Heart left ventricle (tissue), 16 donors: ENCODE results near the gene RNF121. TPM values are rescaled to one million over a fixed set of nuclear protein-coding genes. Genes with fewer than 3 reads are reported as not detected.
A peak's percentile ranks its signal among the peaks of the same experiment; 100 is the strongest.

ENCODE experiments used
- ATAC-seq, 4 donors: fragments of 200-7000 bp; cut with Tn5 transposase; one replicate each; pipeline ENCODE4 v1.9.1; 2020 to 2022; ENCODE audit warnings: moderate library complexity in 4 of 4, mild to moderate bottlenecking in 3 of 4, moderate number of reproducible peaks in 1 of 4
- DNase-seq, 5 donors: peaks; one replicate each; pipeline ENCODE4 v3.0.0-alpha.2; 2020
- H3K27ac ChIP-seq, 12 donors: fragments of 200-600 bp; sonication (generic) in 4 of 12; one replicate each; pipeline versions ENCODE4 v1.5.0 to v1.8.0; 2016 to 2022; ENCODE audit warnings: mild to moderate bottlenecking in 2 of 12
- H3K27me3 ChIP-seq, 9 donors: fragments of 200-600 bp; sonication (generic) in 2 of 9; one replicate each; pipeline versions ENCODE4 v1.5.1 to v1.8.0; 2016 to 2022; ENCODE audit warnings: mild to moderate bottlenecking in 3 of 9
- H3K36me3 ChIP-seq, 9 donors: fragments of 200-600 bp; sonication (generic) in 2 of 9; one replicate each; pipeline versions ENCODE4 v1.5.0 to v1.8.0; 2018 to 2022; ENCODE audit warnings: mild to moderate bottlenecking in 2 of 9
- H3K4me1 ChIP-seq, 12 donors: fragments of 200-600 bp; sonication (generic) in 4 of 12; one replicate each; pipeline versions ENCODE4 v1.5.0 to v1.8.0; 2016 to 2022; ENCODE audit warnings: mild to moderate bottlenecking in 3 of 12
- H3K4me3 ChIP-seq, 12 donors: fragments of 200-600 bp; sonication (generic) in 4 of 12; one replicate each; pipeline versions ENCODE4 v1.5.0 to v1.8.0; 2017 to 2022; ENCODE audit warnings: mild to moderate bottlenecking in 9 of 12, moderate library complexity in 4 of 12
- H3K9me3 ChIP-seq, 12 donors: fragments of 200-600 bp; sonication (generic) in 4 of 12; one replicate each; pipeline versions ENCODE4 v1.5.0 to v1.8.0; 2016 to 2022; ENCODE audit warnings: mild to moderate bottlenecking in 1 of 12
- CTCF ChIP-seq, 12 donors: fragments of 200-600 bp; sonication (generic) in 4 of 12; IDR thresholded peaks; one replicate each; pipeline versions ENCODE4 v1.5.0 to v1.8.0; 2018 to 2022; ENCODE audit warnings: antibody characterized with exemption in 12 of 12, mild to moderate bottlenecking in 5 of 12
- POLR2A ChIP-seq, 2 donors: fragments of 450-650 bp; IDR thresholded peaks; one replicate each; pipeline ENCODE4 v1.6.1; 2017; ENCODE audit warnings: antibody characterized with exemption in 2 of 2, mild to moderate bottlenecking in 2 of 2, moderate library complexity in 2 of 2
- WGBS, 4 donors: extraction: QIAGEN DNeasy Blood & Tissue Kit in 2 of 4; methylation state at CpG; one replicate each; pipeline versions ENCODE4 v1.1.5 to v1.1.7; 2013 to 2018; 5-methylcytosine and 5-hydroxymethylcytosine counted together
- intact Hi-C, 10 donors: fragments of 100-400 bp; cut with DNase I; formaldehyde crosslinking; loops; one replicate each; pipeline versions ENCODE4 v1.11.1 to v1.14.2; 2022
- polyA plus RNA-seq, 2 donors: library from polyadenylated mRNA; stranded (reverse); fragments of 200-250 nt; gene quantifications; one replicate each; pipeline ENCODE4 v1.2.3, GENCODE V29; 2013
- total RNA-seq, 9 donors: library from RNA; depleted of rRNA in 2 of 9; stranded (reverse); fragments of >200 nt in 2 of 9; fragmentation: NEBNext Ultra II Directional in 3 of 9; extraction: Animal tissue kit (Norgen Biotek cat#: 25700) in 3 of 9; gene quantifications; one replicate each; pipeline versions ENCODE4 v1.1.0 to v1.2.4, GENCODE V29; 2016 to 2023
- donor health status: ischemic (EF 13 %, LVEDD 7.1; RV severe dilation, severe dysfunction).
- donor health status: healthy with polysubstance abuse.
- donor health status: DM: no; HTN: yes; CAD: no.
- donor health status: DM: no; HTN: no; CAD: no.
- donor health status: ischemic (EF 25% LVEDD 6.9; RV normal size, moderate dysfunction).
- donor health status: ischemic (EF 25% LVEDD 5.7; RV mildly dilated, moderate dysfunction).
- donor health status: healthy.
- donor health status: DM: yes; HTN: yes; CAD: no.
- donor health status: ischemic (EF 35%, LVEDD 5.7; RV mildly dilated, moderate dysfunction).
- donor health status: nonischemic (EF 11% LVEDD 7.7; RV severe dilation, severe dysfunction).
- donor health status: DM: yes; HTN: yes; CAD: no.
- donor health status: PGD.
- donor health status: ischemic (EF 29% LVEDD 5.4; RV normal size, mild dysfunction).
- donor health status: nonischemic (EF 23%, LVEDD 6.1; RV moderate dilation, normal function).

The RNF121 gene
- total and polyA plus RNA-seq, 11 donors: 8.0 to 45.3 (median 22.0) TPM

GRCh38 chr11:71986131-71986530 lies 57.3 kb downstream of the RNF121 start:
- WGBS, 4 donors: 87 to 94% (median 92%) methylated on average over 2 of the region's 2 CpGs
- intact Hi-C loops: no loop called here
- DNase-seq (no peak), ATAC-seq (no peak)
- TF ChIP-seq CTCF (IDR thresholded peaks at IDR 0.05): no peak
- no peak for TF ChIP-seq POLR2A (IDR thresholded peaks at IDR 0.05)
- Histone ChIP-seq H3K27ac (peak overlapping the region in 1 of 12 donors; percentile 35), H3K9me3 (no peaks in the 10 kb centered on the region), H3K36me3 (peaks cover 0 to 48% (median 33%) of the 10 kb centered on the region in 9 donors), H3K27me3 (no peaks in the 10 kb centered on the region), H3K4me3 (no peak overlapping the region), H3K4me1 (peaks cover 0 to 13% (median 3%) of the 10 kb centered on the region in 12 donors)

- 40 to 62% (median 42%) methylated on average over 2 of the region's 2 CpGs for whole genome bisulfite sequencing, 4 donors
- intact Hi-C loops: no loop called here
- Histone ChIP-seq H3K9me3 (no peaks in the 10 kb centered on the region), H3K4me1 (peaks cover 0 to 23% (median 3%) of the 10 kb centered on the region in 12 donors), H3K27ac (peak overlapping the region in 1 of 12 donors; percentile 47), H3K36me3 (peaks cover 0 to 61% (median 46%) of the 10 kb centered on the region in 9 donors), H3K27me3 (no peaks in the 10 kb centered on the region), H3K4me3 (no peak overlapping the region)
- no peak for ATAC-seq
- TF ChIP-seq CTCF (IDR thresholded peaks at IDR 0.05): no peak
- TF ChIP-seq POLR2A (IDR thresholded peaks at IDR 0.05): no peak
- no peak for DNase-seq
Observed at GRCh38 chr11:71987521-71987920, 58.7 kb downstream of the RNF121 start.

GRCh38 chr11:71988050-71988449 lies 59.2 kb downstream of the RNF121 start:
- Histone ChIP-seq H3K4me3 (no peak overlapping the region), H3K4me1 (peaks cover 0 to 25% (median 3%) of the 10 kb centered on the region in 12 donors), H3K27ac (peak overlapping the region in 1 of 12 donors; percentile 47), H3K9me3 (no peaks in the 10 kb centered on the region), H3K27me3 (no peaks in the 10 kb centered on the region), H3K36me3 (peaks cover 0 to 61% (median 41%) of the 10 kb centered on the region in 9 donors)
- DNase-seq (no peak), ATAC-seq (peak in 3 of 4 donors; percentile 28 to 60 (median 55))
- WGBS, 4 donors: 43 to 54% (median 52%) methylated on average over 3 of the region's 3 CpGs
- intact Hi-C loops: no loop called here
- TF ChIP-seq POLR2A (IDR thresholded peaks at IDR 0.05) (no peak), CTCF (IDR thresholded peaks at IDR 0.05) (no peak)

GRCh38 chr11:71990701-71991100 lies 61.9 kb downstream of the RNF121 start:
- Histone ChIP-seq H3K36me3 (peaks cover 0 to 48% (median 24%) of the 10 kb centered on the region in 9 donors), H3K4me3 (no peak overlapping the region), H3K27me3 (no peaks in the 10 kb centered on the region), H3K9me3 (no peaks in the 10 kb centered on the region), H3K27ac (peak overlapping the region in 1 of 12 donors; percentile 68), H3K4me1 (peaks cover 0 to 24% (median 3%) of the 10 kb centered on the region in 12 donors)
- intact Hi-C loops: no loop called here
- no peak for TF ChIP-seq CTCF (IDR thresholded peaks at IDR 0.05)
- TF ChIP-seq POLR2A (IDR thresholded peaks at IDR 0.05): no peak
- WGBS, 4 donors: 62 to 73% (median 62%) methylated on average over 3 of the region's 3 CpGs
- DNase-seq (no peak), ATAC-seq (no peak)
